ENCODE measurements around the gene CD300H. TPM values are rescaled to one million over a fixed set of nuclear protein-coding genes. Genes with fewer than 3 reads are reported as not detected.
"Not testable (repeated sequence)": the region's sequence is repeated elsewhere in the genome, so short reads cannot be mapped to it uniquely, and the experiment has no call there.

CD300H gene
- total RNA-seq, 2 donors from 2014 or later: 0.45 TPM; not detected in 1

DNA sequence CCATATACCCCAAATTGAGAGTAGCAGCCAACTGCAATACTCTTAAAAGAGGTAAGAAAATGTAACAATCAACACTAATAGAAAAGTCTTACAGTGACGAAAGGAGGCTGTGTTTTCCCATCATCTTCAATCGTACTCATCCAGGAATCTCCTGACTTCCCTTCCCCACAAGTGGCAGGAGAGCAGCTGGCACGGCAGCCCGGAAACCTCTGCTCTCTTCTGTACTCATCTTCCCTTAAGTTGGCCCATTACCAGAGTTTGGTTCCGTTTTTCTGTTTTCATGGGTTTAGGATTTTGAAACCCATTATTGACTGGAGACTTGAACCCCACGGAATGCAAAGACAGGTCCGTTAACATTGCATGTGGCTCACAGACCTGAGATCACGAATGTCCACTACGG, 11.7 kb upstream of the CD300H start:
- intact Hi-C loops (cut with DNase I): no loop called here
- Histone ChIP-seq H3K9me3 (no peaks in the 10 kb centered on the region), H3K4me3 (no peak overlapping the region), H3K36me3 (no peaks in the 10 kb centered on the region), H3K27ac (no peak overlapping the region), H3K4me1 (no peaks in the 10 kb centered on the region), H3K27me3 (no peaks in the 10 kb centered on the region), H3K9ac (ENCODE audit: low read depth in 2 of 2, low read length in 2 of 2) (no peak overlapping the region)
- DNase-seq: no peak
- TF ChIP-seq, protein P1, sequence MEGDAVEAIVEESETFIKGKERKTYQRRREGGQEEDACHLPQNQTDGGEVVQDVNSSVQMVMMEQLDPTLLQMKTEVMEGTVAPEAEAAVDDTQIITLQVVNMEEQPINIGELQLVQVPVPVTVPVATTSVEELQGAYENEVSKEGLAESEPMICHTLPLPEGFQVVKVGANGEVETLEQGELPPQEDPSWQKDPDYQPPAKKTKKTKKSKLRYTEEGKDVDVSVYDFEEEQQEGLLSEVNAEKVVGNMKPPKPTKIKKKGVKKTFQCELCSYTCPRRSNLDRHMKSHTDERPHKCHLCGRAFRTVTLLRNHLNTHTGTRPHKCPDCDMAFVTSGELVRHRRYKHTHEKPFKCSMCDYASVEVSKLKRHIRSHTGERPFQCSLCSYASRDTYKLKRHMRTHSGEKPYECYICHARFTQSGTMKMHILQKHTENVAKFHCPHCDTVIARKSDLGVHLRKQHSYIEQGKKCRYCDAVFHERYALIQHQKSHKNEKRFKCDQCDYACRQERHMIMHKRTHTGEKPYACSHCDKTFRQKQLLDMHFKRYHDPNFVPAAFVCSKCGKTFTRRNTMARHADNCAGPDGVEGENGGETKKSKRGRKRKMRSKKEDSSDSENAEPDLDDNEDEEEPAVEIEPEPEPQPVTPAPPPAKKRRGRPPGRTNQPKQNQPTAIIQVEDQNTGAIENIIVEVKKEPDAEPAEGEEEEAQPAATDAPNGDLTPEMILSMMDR (IDR thresholded peaks at IDR 0.05): no peak

GRCh38 chr17:74574489-74575142, 7.3 kb upstream of the CD300H start:
- Histone ChIP-seq H3K4me3 (no peak overlapping the region), H3K27me3 (no peaks in the 10 kb centered on the region), H3K9me3 (no peaks in the 10 kb centered on the region), H3K27ac (peak overlapping the region; percentile 28), H3K36me3 (no peaks in the 10 kb centered on the region), H3K4me1 (no peaks in the 10 kb centered on the region), H3K9ac (ENCODE audit: low read depth in 2 of 2, low read length in 2 of 2) (no peak overlapping the region)
- TF ChIP-seq, protein P1 (IDR thresholded peaks at IDR 0.05): no peak
- no peak for DNase-seq
- intact Hi-C loops (cut with DNase I): no loop called here

DNA sequence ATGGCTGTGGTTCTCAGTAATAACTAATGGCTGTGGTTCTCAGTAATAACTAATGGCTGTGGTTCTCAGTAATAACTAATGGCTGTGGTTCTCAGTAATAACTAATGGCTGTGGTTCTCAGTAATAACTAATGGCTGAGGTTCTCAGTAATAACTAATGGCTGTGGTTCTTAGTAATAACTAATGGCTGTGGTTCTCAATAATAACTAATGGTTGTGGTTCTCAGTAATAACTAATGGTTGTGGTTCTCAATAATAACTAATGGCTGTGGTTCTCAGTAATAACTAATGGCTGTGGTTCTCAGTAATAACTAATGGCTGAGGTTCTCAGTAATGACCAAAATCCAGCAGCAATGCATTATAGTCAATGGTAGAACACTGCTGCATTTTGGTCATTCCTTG, 6.3 kb upstream of the CD300H start:
- H3K9ac ChIP-seq (ENCODE audit: low read depth in 2 of 2, low read length in 2 of 2); intact Hi-C loops (cut with DNase I); H3K27ac ChIP-seq: not testable (repeated sequence)

GRCh38 chr17:74573169-74573568, 5.9 kb upstream of the CD300H start:
- no peak overlapping the region for H3K9ac ChIP-seq (ENCODE audit: low read depth in 2 of 2, low read length in 2 of 2)
- no peaks in the 10 kb centered on the region for H3K4me1 ChIP-seq
- no peak overlapping the region for H3K4me3 ChIP-seq
- no peaks in the 10 kb centered on the region for H3K27me3 ChIP-seq
- intact Hi-C loops (cut with DNase I): no loop called here
- no peaks in the 10 kb centered on the region for H3K36me3 ChIP-seq
- no peak for DNase-seq
- H3K27ac ChIP-seq: no peak overlapping the region
- TF ChIP-seq, protein P1 (IDR thresholded peaks at IDR 0.05): no peak
- H3K9me3 ChIP-seq: no peaks in the 10 kb centered on the region

More for the DNA sequence above, 6.3 kb upstream of the CD300H start:
- H3K36me3 ChIP-seq, H3K27me3 ChIP-seq, H3K4me1 ChIP-seq, H3K9me3 ChIP-seq, DNase-seq, H3K4me3 ChIP-seq: not testable (repeated sequence)

- Histone ChIP-seq H3K4me1 (no peaks in the 10 kb centered on the region), H3K4me3 (no peak overlapping the region), H3K9me3 (no peaks in the 10 kb centered on the region), H3K27ac (no peak overlapping the region), H3K27me3 (no peaks in the 10 kb centered on the region), H3K9ac (ENCODE audit: low read depth in 2 of 2, low read length in 2 of 2) (no peak overlapping the region), H3K36me3 (no peaks in the 10 kb centered on the region)
- DNase-seq: no peak
- TF ChIP-seq, protein P1 (IDR thresholded peaks at IDR 0.05): no peak
- intact Hi-C loops (cut with DNase I): no loop called here
Measured at GRCh38 chr17:74571621-74572270, 4.4 kb upstream of the CD300H start.

All from colonic mucosa (tissue), 4 donors.